K562 (cell line): ENCODE data around the gene SHANK3. TPM values are rescaled to one million over a fixed set of nuclear protein-coding genes. Genes with fewer than 3 reads are reported as not detected.

ENCODE experiments used
- ATAC-seq: fragments of 200-7000 bp; cut with Tn5 transposase; 3 replicates; pipeline ENCODE4 v1.9.1; 2020; ENCODE audit warnings: moderate library complexity
- BruUV-seq: library from RNA; stranded (reverse); fragments of 400-500 nt; replicated peaks from 2 replicates; lab custom pipeline; 2021; lab: Mats Ljungman, UMichigan
- CTCF ChIA-PET: fragments of 300-600 bp; formaldehyde crosslinking; extraction: SDS; loops from one replicate; lab custom pipeline; 2021; ENCODE audit warnings: low intra/inter-chr PET ratio; lab: Yijun Ruan, JAX
- POLR2A ChIA-PET: fragments of 300-600, 350-650 bp; sonication (Branson Sonifier 250); formaldehyde crosslinking; extraction: SDS; loops from one replicate; lab custom pipeline; 2021; ENCODE audit warnings: antibody characterized with exemption, inconsistent platforms; lab: Yijun Ruan, JAX
- DNase-seq, 4 experiments: peaks; one replicate each; pipeline versions ENCODE4 v3.0.0 to v3.0.0-alpha.2; 2011 to 2018; ENCODE audit warnings: low spot score in 3 of 4, mixed read lengths in 3 of 4; ENCODE audit errors: extremely low read depth in 1 of 4
- FAIRE-seq: peaks from 2 replicates; lab custom pipeline; 2011; peaks lifted over from hg19 to GRCh38; lab: Jason Lieb, UNC
- H2AFZ ChIP-seq: 2 replicates; pipeline ENCODE4 v1.6.0; 2011; ENCODE audit warnings: low read depth, low read length, control low read depth, inconsistent platforms
- H3K27ac ChIP-seq: fragments of 200-600 bp; 3 replicates; pipeline ENCODE4 v1.8.0; 2011; ENCODE audit warnings: low read depth, mild to moderate bottlenecking, control low read depth, inconsistent platforms, low read length, moderate library complexity, mixed read lengths; ENCODE audit errors: extremely low read depth
- H3K27me3 ChIP-seq, 2 experiments: fragments of 300-600 bp in 1 of 2; 2 replicates in 1 of 2; 3 replicates in 1 of 2; pipeline versions ENCODE4 v1.6.0 to v1.8.0; 2011; ENCODE audit warnings: inconsistent platforms in 2 of 2, low read length in 2 of 2, mild to moderate bottlenecking in 1 of 2, mixed read lengths in 1 of 2, moderate library complexity in 1 of 2; ENCODE audit not compliant: control insufficient read depth in 2 of 2, insufficient read depth in 2 of 2
- H3K36me3 ChIP-seq: fragments of 300-600 bp; 3 replicates; pipeline ENCODE4 v1.8.0; 2011; ENCODE audit warnings: mild to moderate bottlenecking, low read length, inconsistent platforms; ENCODE audit not compliant: control insufficient read depth, insufficient read depth
- H3K4me1 ChIP-seq, 2 experiments: fragments of 200-600 bp in 1 of 2; replicated peaks in 1 of 2; 2 replicates in 1 of 2; 3 replicates in 1 of 2; pipeline versions ENCODE4 v1.5.1 to v1.8.0; 2011; ENCODE audit warnings: inconsistent platforms in 2 of 2, low read length in 2 of 2, mild to moderate bottlenecking in 1 of 2, mixed read lengths in 1 of 2, moderate library complexity in 1 of 2; ENCODE audit not compliant: control insufficient read depth in 2 of 2, insufficient read depth in 2 of 2
- H3K4me2 ChIP-seq: 2 replicates; pipeline ENCODE4 v1.6.1; 2011; ENCODE audit warnings: low read length, control low read depth, inconsistent platforms, mixed read lengths; ENCODE audit not compliant: insufficient read depth
- H3K4me3 ChIP-seq: fragments of 200-600 bp; sonication (generic), shearing (Covaris generic); 2 replicates; pipeline ENCODE4 v1.5.1; 2016; ENCODE audit warnings: control low read depth, inconsistent platforms
- H3K79me2 ChIP-seq: fragments of 200-600 bp; 3 replicates; pipeline ENCODE4 v1.8.0; 2011; ENCODE audit warnings: low read length, inconsistent platforms; ENCODE audit not compliant: control insufficient read depth, insufficient read depth
- H3K9ac ChIP-seq, 2 experiments: 2 replicates each; pipeline versions ENCODE4 v1.6.0 to v1.6.1; 2011; ENCODE audit warnings: low read depth in 2 of 2, low read length in 2 of 2, control low read depth in 1 of 2, inconsistent platforms in 1 of 2, mild to moderate bottlenecking in 1 of 2, mixed read lengths in 1 of 2; ENCODE audit not compliant: insufficient read depth in 1 of 2
- H3K9me1 ChIP-seq: one replicate; pipeline ENCODE4 v1.6.0; 2011; ENCODE audit warnings: inconsistent platforms, mild to moderate bottlenecking, low read length, moderate library complexity; ENCODE audit not compliant: control insufficient read depth, insufficient read depth
- H3K9me3 ChIP-seq: replicated peaks from 2 replicates; pipeline ENCODE4 v1.5.1; 2011; ENCODE audit warnings: low read depth, low read length, inconsistent platforms; ENCODE audit not compliant: control insufficient read depth, insufficient read depth
- H4K20me1 ChIP-seq: replicated peaks from 2 replicates; pipeline ENCODE4 v1.6.1; 2011; ENCODE audit warnings: low read length, inconsistent platforms, mixed read lengths; ENCODE audit not compliant: control insufficient read depth, insufficient read depth
- RAD51 ChIP-seq: fragments of 450-650 bp; IDR thresholded peaks from 2 replicates; pipeline ENCODE4 v1.7.1; 2016; ENCODE audit warnings: low read depth, mild to moderate bottlenecking, borderline replicate concordance
- SAFB2 ChIP-seq: fragments of 200-400 bp; formaldehyde crosslinking; IDR thresholded peaks from 2 replicates; pipeline ENCODE4 v1.6.1; 2018; ENCODE audit warnings: borderline replicate concordance, low read length, low read depth, moderate library complexity; ENCODE audit not compliant: severe bottlenecking
- XRCC5 ChIP-seq: fragments of 200-400 bp; formaldehyde crosslinking; IDR thresholded peaks from 2 replicates; pipeline ENCODE4 v1.6.1; 2017; ENCODE audit warnings: low read depth, mild to moderate bottlenecking, low read length
- ZNF282 ChIP-seq: sonication (generic); formaldehyde crosslinking; IDR thresholded peaks from 2 replicates; pipeline ENCODE4 v1.8.1; 2023; ENCODE audit warnings: missing genetic modification reagents
- ZNF707 ChIP-seq: fragments of 250-450 bp; sonication (Bioruptor Pico); conservative IDR thresholded peaks from 2 replicates; pipeline ENCODE4 v1.8.0; 2022; ENCODE audit warnings: inconsistent platforms, mild to moderate bottlenecking, moderate library complexity
- whole genome bisulfite sequencing: fragments of 100-300 bp; shearing (Covaris generic); methylation state at CpG from one replicate; pipeline ENCODE4 v1.1.6; 2016; ENCODE audit warnings: low coverage, mixed read lengths; ENCODE audit not compliant: insufficient coverage; ENCODE audit errors: missing lambda C conversion rate; 5-methylcytosine and 5-hydroxymethylcytosine counted together
- in situ Hi-C: fragments of 300-500 bp; cut with MboI; formaldehyde crosslinking; loops from 4 replicates; pipeline ENCODE4 v1.15.0; 2018; ENCODE audit warnings: inconsistent platforms, mixed read lengths
- intact Hi-C: fragments of 100-400 bp; cut with micrococcal nuclease; formaldehyde crosslinking; loops from 2 replicates; pipeline ENCODE4 v1.14.2; 2022
- polyA plus RNA-seq, 8 experiments: library from polyadenylated mRNA; depleted of rRNA in 4 of 8; stranded (reverse) in 5 of 8; unstranded in 3 of 8; fragments of >200 nt; fragmentation: Nextera tagmentation in 2 of 8; fragmentation: Illumina TruSeq in 1 of 8; extraction: Ambion mirVana in 2 of 8; extraction: Trizol in 1 of 8; gene quantifications; 2 replicates each; pipeline versions ENCODE4 v1.2.1 to v1.2.3, GENCODE V29; 2011 to 2014; ENCODE audit warnings: inconsistent platforms in 1 of 8, missing spikeins in 1 of 8
- total RNA-seq, 7 experiments: library from RNA; depleted of rRNA in 6 of 7; stranded (reverse); fragments of >200 nt in 6 of 7; fragmentation: Illumina TruSeq in 2 of 7; extraction: Trizol in 2 of 7; gene quantifications; 2 replicates each; pipeline versions ENCODE4 v1.2.1 to v1.2.3, GENCODE V29; 2011 to 2021; ENCODE audit warnings: low replicate concordance in 1 of 7
- TF ChIP-seq, protein P1 (sequence below): fragments of 250-450 bp; sonication (Bioruptor Pico); IDR thresholded peaks from 2 replicates; pipeline ENCODE4 v1.9.0; 2021; ENCODE audit warnings: mild to moderate bottlenecking, inconsistent platforms
- TF ChIP-seq, protein P2 (sequence below), 2 experiments: IDR thresholded peaks in 1 of 2; conservative IDR thresholded peaks in 1 of 2; 2 replicates each; pipeline ENCODE4 v1.6.1; 2016; ENCODE audit warnings: low read depth in 2 of 2, mild to moderate bottlenecking in 1 of 2, missing compliant biosample characterization in 1 of 2, missing genetic modification characterization in 1 of 2, moderate library complexity in 1 of 2
- TF ChIP-seq, protein P3 (sequence below): sonication (generic); formaldehyde crosslinking; IDR thresholded peaks from 2 replicates; pipeline ENCODE4 v1.5.0; 2020; ENCODE audit warnings: missing genetic modification reagents

Gene SHANK3
- total and polyA plus RNA-seq, 9 of the 15 experiments (the other 6 are each of a cell fraction or from before 2014, with no cell fraction given), result 0.01 to 0.07 (median 0.03) TPM; not detected in 6

DNA sequence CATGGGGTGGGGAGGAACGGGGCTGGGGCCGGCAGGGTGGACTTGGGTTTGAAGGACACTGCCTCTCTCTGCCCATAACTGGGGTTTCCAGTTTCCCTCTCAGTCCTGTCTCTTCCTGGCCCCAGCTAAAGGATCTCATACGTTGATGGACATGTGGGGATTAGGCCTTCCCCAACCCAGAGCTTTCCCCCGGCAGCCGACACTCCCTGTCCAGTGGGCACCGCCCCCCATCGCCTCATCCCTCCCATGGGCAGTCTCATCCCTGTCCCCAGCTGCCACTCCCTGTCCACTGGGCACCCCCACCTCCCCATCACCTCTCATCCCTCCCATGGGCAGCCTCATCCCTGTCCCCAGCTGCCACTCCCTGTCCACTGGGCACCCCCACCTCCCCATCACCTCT, 43.2 kb downstream of the SHANK3 start:
- WGBS, result 12% methylated on average over 5 of the region's 7 CpGs
- Histone ChIP-seq H3K9me1 (no peaks in the 10 kb centered on the region), H3K4me1 (no peaks in the 10 kb centered on the region; a peak in 1 of 5 replicates), H3K36me3 (no peaks in the 10 kb centered on the region), H3K79me2 (no peaks in the 10 kb centered on the region), H3K4me2 (no peak overlapping the region), H3K9ac (no peak overlapping the region), H3K27ac (no peak overlapping the region), H2AFZ (no peak overlapping the region), H4K20me1 (peaks cover 7% of the 10 kb centered on the region; the same call in 1 of the 2 replicates), H3K4me3 (no peak overlapping the region), H3K27me3 (peaks cover 3 to 58% of the 10 kb centered on the region in 2 experiments; a peak in 3 of 5 replicates), H3K9me3 (no peaks in the 10 kb centered on the region)
- no peak for TF ChIP-seq ZNF707 (CRISPR knock-in tag)
- TF ChIP-seq XRCC5, result no peak
- no peak for TF ChIP-seq SAFB2
- TF ChIP-seq ZNF282, result no peak
- TF ChIP-seq, protein P1, sequence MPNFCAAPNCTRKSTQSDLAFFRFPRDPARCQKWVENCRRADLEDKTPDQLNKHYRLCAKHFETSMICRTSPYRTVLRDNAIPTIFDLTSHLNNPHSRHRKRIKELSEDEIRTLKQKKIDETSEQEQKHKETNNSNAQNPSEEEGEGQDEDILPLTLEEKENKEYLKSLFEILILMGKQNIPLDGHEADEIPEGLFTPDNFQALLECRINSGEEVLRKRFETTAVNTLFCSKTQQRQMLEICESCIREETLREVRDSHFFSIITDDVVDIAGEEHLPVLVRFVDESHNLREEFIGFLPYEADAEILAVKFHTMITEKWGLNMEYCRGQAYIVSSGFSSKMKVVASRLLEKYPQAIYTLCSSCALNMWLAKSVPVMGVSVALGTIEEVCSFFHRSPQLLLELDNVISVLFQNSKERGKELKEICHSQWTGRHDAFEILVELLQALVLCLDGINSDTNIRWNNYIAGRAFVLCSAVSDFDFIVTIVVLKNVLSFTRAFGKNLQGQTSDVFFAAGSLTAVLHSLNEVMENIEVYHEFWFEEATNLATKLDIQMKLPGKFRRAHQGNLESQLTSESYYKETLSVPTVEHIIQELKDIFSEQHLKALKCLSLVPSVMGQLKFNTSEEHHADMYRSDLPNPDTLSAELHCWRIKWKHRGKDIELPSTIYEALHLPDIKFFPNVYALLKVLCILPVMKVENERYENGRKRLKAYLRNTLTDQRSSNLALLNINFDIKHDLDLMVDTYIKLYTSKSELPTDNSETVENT, result no peak
- no peak for TF ChIP-seq RAD51
- TF ChIP-seq, protein P2, sequence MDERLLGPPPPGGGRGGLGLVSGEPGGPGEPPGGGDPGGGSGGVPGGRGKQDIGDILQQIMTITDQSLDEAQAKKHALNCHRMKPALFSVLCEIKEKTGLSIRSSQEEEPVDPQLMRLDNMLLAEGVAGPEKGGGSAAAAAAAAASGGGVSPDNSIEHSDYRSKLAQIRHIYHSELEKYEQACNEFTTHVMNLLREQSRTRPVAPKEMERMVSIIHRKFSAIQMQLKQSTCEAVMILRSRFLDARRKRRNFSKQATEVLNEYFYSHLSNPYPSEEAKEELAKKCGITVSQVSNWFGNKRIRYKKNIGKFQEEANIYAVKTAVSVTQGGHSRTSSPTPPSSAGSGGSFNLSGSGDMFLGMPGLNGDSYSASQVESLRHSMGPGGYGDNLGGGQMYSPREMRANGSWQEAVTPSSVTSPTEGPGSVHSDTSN (CRISPR knock-in tag; IDR thresholded peaks at IDR 0.05; ENCODE audit: low read depth), result no peak
- TF ChIP-seq, protein P2 (tag; conservative IDR thresholded peaks at IDR 0.05; ENCODE audit: low read depth), result no peak
- TF ChIP-seq, protein P3, sequence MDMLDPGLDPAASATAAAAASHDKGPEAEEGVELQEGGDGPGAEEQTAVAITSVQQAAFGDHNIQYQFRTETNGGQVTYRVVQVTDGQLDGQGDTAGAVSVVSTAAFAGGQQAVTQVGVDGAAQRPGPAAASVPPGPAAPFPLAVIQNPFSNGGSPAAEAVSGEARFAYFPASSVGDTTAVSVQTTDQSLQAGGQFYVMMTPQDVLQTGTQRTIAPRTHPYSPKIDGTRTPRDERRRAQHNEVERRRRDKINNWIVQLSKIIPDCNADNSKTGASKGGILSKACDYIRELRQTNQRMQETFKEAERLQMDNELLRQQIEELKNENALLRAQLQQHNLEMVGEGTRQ (CRISPR knock-in tag), result no peak
- BruUV-seq, result no TSS peak
- ChIA-PET POLR2A (no interaction called here), CTCF (no interaction called here)
- intact Hi-C loops, result no loop called here
- in situ Hi-C loops, result no loop called here
- no peak for ATAC-seq
- no peak for DNase-seq
- FAIRE-seq, result no peak
